Activated naive CD4-positive, alpha-beta T cell treated with anti-CD3 and anti-CD28 coated beads, Interleukin-2, amount 10 ng/mL, durations not matched to agents 7 days and 5 days (primary cell): Measurements from ENCODE around the gene ASMTL.
"Not testable (repeated sequence)": the region's sequence is repeated elsewhere in the genome, so short reads cannot be mapped to it uniquely, and the experiment has no call there.

ENCODE experiments used
- CTCF ChIA-PET: fragments of 350-600 bp; sonication (Branson Sonifier 250); formaldehyde crosslinking; loops from one replicate; lab custom pipeline; 2021; ENCODE audit warnings: antibody characterized with exemption; lab: Charles Lee
- DNase-seq: peaks from one replicate; pipeline ENCODE4 v3.0.0-alpha.2; 2020
- H3K27ac Mint-ChIP-seq: one replicate; pipeline ENCODE4 v1.8.0; 2021; ENCODE audit warnings: mild to moderate bottlenecking, moderate library complexity, mixed read lengths
- H3K27me3 Mint-ChIP-seq: one replicate; pipeline ENCODE4 v1.8.0; 2021; ENCODE audit warnings: mild to moderate bottlenecking, mixed read lengths
- H3K36me3 Mint-ChIP-seq: one replicate; pipeline ENCODE4 v1.8.0; 2021; ENCODE audit warnings: mixed read lengths
- H3K4me1 Mint-ChIP-seq: one replicate; pipeline ENCODE4 v1.8.0; 2021; ENCODE audit warnings: mixed read lengths
- H3K4me3 Mint-ChIP-seq: one replicate; pipeline ENCODE4 v1.8.0; 2021; ENCODE audit warnings: mild to moderate bottlenecking, moderate library complexity, mixed read lengths
- H3K9me3 Mint-ChIP-seq: one replicate; pipeline ENCODE4 v1.8.0; 2021; ENCODE audit warnings: mixed read lengths

ASMTL gene

GRCh38 chrX:1421433-1422134 lies 31.1 kb downstream of the ASMTL start:
- H3K4me3 Mint-ChIP-seq = no peak overlapping the region
- CTCF ChIA-PET = no interaction called here
- DNase-seq = no peak
- H3K36me3 Mint-ChIP-seq = peaks cover 65% of the 10 kb centered on the region
- no peaks in the 10 kb centered on the region for H3K4me1 Mint-ChIP-seq
- H3K27ac Mint-ChIP-seq = peak overlapping the region; percentile 54
- H3K27me3 Mint-ChIP-seq = no peaks in the 10 kb centered on the region
- H3K9me3 Mint-ChIP-seq = peaks cover 33% of the 10 kb centered on the region

- peaks cover 54% of the 10 kb centered on the region for H3K36me3 Mint-ChIP-seq
- H3K27me3 Mint-ChIP-seq = no peaks in the 10 kb centered on the region
- no peak for DNase-seq
- peaks cover 33% of the 10 kb centered on the region for H3K9me3 Mint-ChIP-seq
- H3K4me3 Mint-ChIP-seq = no peak overlapping the region
- H3K27ac Mint-ChIP-seq = no peak overlapping the region
- CTCF ChIA-PET = no interaction called here
- no peaks in the 10 kb centered on the region for H3K4me1 Mint-ChIP-seq
Observed at GRCh38 chrX:1420371-1420770, 32.3 kb downstream of the ASMTL start.

- Mint-ChIP-seq H3K27ac (peak overlapping the region; percentile 1), H3K4me1 (no peaks in the 10 kb centered on the region), H3K4me3 (no peak overlapping the region), H3K9me3 (peaks cover 30% of the 10 kb centered on the region), H3K27me3 (no peaks in the 10 kb centered on the region), H3K36me3 (peaks cover 51% of the 10 kb centered on the region)
- DNase-seq = no peak
- CTCF ChIA-PET = no interaction called here
Observed at GRCh38 chrX:1419545-1420355, 33.0 kb downstream of the ASMTL start.

- DNase-seq = no peak
- Mint-ChIP-seq H3K4me1 (no peaks in the 10 kb centered on the region), H3K36me3 (peaks cover 48% of the 10 kb centered on the region), H3K27me3 (no peaks in the 10 kb centered on the region), H3K9me3 (peaks cover 24% of the 10 kb centered on the region), H3K4me3 (no peak overlapping the region), H3K27ac (no peak overlapping the region)
- CTCF ChIA-PET = no interaction called here
Observed at GRCh38 chrX:1418901-1419544, 33.7 kb downstream of the ASMTL start.

- CTCF ChIA-PET = no interaction called here
- H3K27ac Mint-ChIP-seq = no peak overlapping the region
- H3K4me1 Mint-ChIP-seq = no peaks in the 10 kb centered on the region
- peaks cover 17% of the 10 kb centered on the region for H3K9me3 Mint-ChIP-seq
- H3K36me3 Mint-ChIP-seq = peaks cover 47% of the 10 kb centered on the region
- DNase-seq = no peak
- no peak overlapping the region for H3K4me3 Mint-ChIP-seq
- no peaks in the 10 kb centered on the region for H3K27me3 Mint-ChIP-seq
Observed at GRCh38 chrX:1417921-1418771, 34.6 kb downstream of the ASMTL start.

GRCh38 chrX:1416965-1417760 lies 35.5 kb downstream of the ASMTL start:
- peaks cover 46% of the 10 kb centered on the region for H3K36me3 Mint-ChIP-seq
- H3K27me3 Mint-ChIP-seq = no peaks in the 10 kb centered on the region
- CTCF ChIA-PET = no interaction called here
- H3K4me3 Mint-ChIP-seq = no peak overlapping the region
- H3K9me3 Mint-ChIP-seq = peaks cover 10% of the 10 kb centered on the region
- H3K4me1 Mint-ChIP-seq = no peaks in the 10 kb centered on the region
- no peak overlapping the region for H3K27ac Mint-ChIP-seq
- DNase-seq = no peak

- CTCF ChIA-PET = no interaction called here
- Mint-ChIP-seq H3K36me3 (peaks cover 39% of the 10 kb centered on the region), H3K4me3 (no peak overlapping the region), H3K4me1 (no peaks in the 10 kb centered on the region), H3K27me3 (no peaks in the 10 kb centered on the region), H3K9me3 (peaks cover 2% of the 10 kb centered on the region), H3K27ac (no peak overlapping the region)
- DNase-seq = no peak
Observed at GRCh38 chrX:1416327-1416784, 36.4 kb downstream of the ASMTL start.

GRCh38 chrX:1412551-1413161 lies 40.1 kb downstream of the ASMTL start:
- no peaks in the 10 kb centered on the region for H3K9me3 Mint-ChIP-seq
- H3K27me3 Mint-ChIP-seq = no peaks in the 10 kb centered on the region
- DNase-seq = no peak
- peaks cover 26% of the 10 kb centered on the region for H3K36me3 Mint-ChIP-seq
- no peak overlapping the region for H3K4me3 Mint-ChIP-seq
- H3K4me1 Mint-ChIP-seq = no peaks in the 10 kb centered on the region
- CTCF ChIA-PET = no interaction called here
- H3K27ac Mint-ChIP-seq = no peak overlapping the region

- Mint-ChIP-seq H3K36me3 (peaks cover 26% of the 10 kb centered on the region), H3K27me3 (no peaks in the 10 kb centered on the region), H3K4me3 (no peak overlapping the region), H3K4me1 (no peaks in the 10 kb centered on the region), H3K9me3 (no peaks in the 10 kb centered on the region), H3K27ac (no peak overlapping the region)
- CTCF ChIA-PET = no interaction called here
- DNase-seq = no peak
Observed at GRCh38 chrX:1411326-1411725, 41.4 kb downstream of the ASMTL start.

GRCh38 chrX:1407035-1407434 lies 45.7 kb downstream of the ASMTL start:
- CTCF ChIA-PET = no interaction called here
- no peaks in the 10 kb centered on the region for H3K27me3 Mint-ChIP-seq
- no peaks in the 10 kb centered on the region for H3K4me1 Mint-ChIP-seq
- no peak overlapping the region for H3K27ac Mint-ChIP-seq
- no peaks in the 10 kb centered on the region for H3K9me3 Mint-ChIP-seq
- DNase-seq = no peak
- H3K4me3 Mint-ChIP-seq = no peak overlapping the region
- peaks cover 5% of the 10 kb centered on the region for H3K36me3 Mint-ChIP-seq

GRCh38 chrX:1405769-1406168 lies 46.9 kb downstream of the ASMTL start:
- H3K27ac Mint-ChIP-seq, H3K27me3 Mint-ChIP-seq, DNase-seq, H3K36me3 Mint-ChIP-seq, H3K4me3 Mint-ChIP-seq, CTCF ChIA-PET, H3K4me1 Mint-ChIP-seq, H3K9me3 Mint-ChIP-seq: not testable (repeated sequence)

GRCh38 chrX:1403867-1404266 lies 48.8 kb downstream of the ASMTL start:
- H3K9me3 Mint-ChIP-seq, H3K36me3 Mint-ChIP-seq, CTCF ChIA-PET: not testable (repeated sequence)

GRCh38 chrX:1403228-1403627 lies 49.5 kb downstream of the ASMTL start:
- Mint-ChIP-seq H3K27ac (no peak overlapping the region), H3K4me1 (no peaks in the 10 kb centered on the region), H3K27me3 (no peaks in the 10 kb centered on the region), H3K4me3 (no peak overlapping the region), H3K9me3 (no peaks in the 10 kb centered on the region), H3K36me3 (no peaks in the 10 kb centered on the region)
- no peak for DNase-seq
- CTCF ChIA-PET = no interaction called here

More at GRCh38 chrX:1403867-1404266, 48.8 kb downstream of the ASMTL start:
- not testable (repeated sequence) for H3K27me3 Mint-ChIP-seq, DNase-seq, H3K4me3 Mint-ChIP-seq, H3K4me1 Mint-ChIP-seq, H3K27ac Mint-ChIP-seq
